GM23338 (cell line): ENCODE data around the gene CSH2. TPM values are rescaled to one million over a fixed set of nuclear protein-coding genes. Genes with fewer than 3 reads are reported as not detected.

Experiments used
- CREB1 ChIP-seq: fragments of 250-450 bp; sonication (Bioruptor Pico); IDR thresholded peaks from 2 replicates; pipeline ENCODE4 v1.5.0; 2020; ENCODE audit warnings: low read depth, mild to moderate bottlenecking, moderate library complexity
- ETS1 ChIP-seq: IDR thresholded peaks from 2 replicates; pipeline ENCODE4 v1.6.1; 2016; ENCODE audit warnings: antibody characterized with exemption
- EZH2 ChIP-seq: fragments of 200-600 bp; sonication (generic); IDR thresholded peaks from one replicate; pipeline ENCODE4 v1.8.0; 2017; ENCODE audit warnings: antibody characterized with exemption, mild to moderate bottlenecking, low read depth; ENCODE audit not compliant: unreplicated experiment
- EZH2phosphoT487 ChIP-seq: fragments of 200-600 bp; sonication (generic); IDR thresholded peaks from one replicate; pipeline ENCODE4 v1.8.1; 2018; ENCODE audit warnings: antibody characterized with exemption; ENCODE audit not compliant: unreplicated experiment
- JUNB ChIP-seq: IDR thresholded peaks from one replicate; pipeline ENCODE4 v1.6.1; 2016; ENCODE audit warnings: antibody characterized with exemption; ENCODE audit not compliant: unreplicated experiment
- NANOG ChIP-seq: IDR thresholded peaks from 2 replicates; pipeline ENCODE4 v1.6.1; 2016; ENCODE audit warnings: antibody characterized with exemption, borderline replicate concordance
- REST ChIP-seq: IDR thresholded peaks from one replicate; pipeline ENCODE4 v1.6.1; 2018; ENCODE audit warnings: antibody characterized with exemption; ENCODE audit not compliant: unreplicated experiment
- STAT1 ChIP-seq: IDR thresholded peaks from one replicate; pipeline ENCODE4 v1.6.1; 2016; ENCODE audit warnings: antibody characterized with exemption; ENCODE audit not compliant: unreplicated experiment
- ZNF114 ChIP-seq: fragments of 250-450 bp; sonication (Bioruptor Pico); IDR thresholded peaks from 2 replicates; pipeline ENCODE4 v1.5.0; 2020; ENCODE audit warnings: mild to moderate bottlenecking, moderate library complexity
- ZNF331 ChIP-seq: fragments of 250-450 bp; sonication (Bioruptor Pico); IDR thresholded peaks from 2 replicates; pipeline ENCODE4 v1.5.0; 2020; ENCODE audit warnings: low read depth, mild to moderate bottlenecking, moderate library complexity
- ZNF462 ChIP-seq: fragments of 250-450 bp; sonication (Bioruptor Pico); IDR thresholded peaks from 2 replicates; pipeline ENCODE4 v1.5.0; 2020; ENCODE audit warnings: mild to moderate bottlenecking, moderate library complexity
- polyA plus RNA-seq: library from polyadenylated mRNA; unstranded; fragments of >200 nt; fragmentation: Nextera tagmentation; extraction: Ambion mirVana; gene quantifications from 2 replicates; pipeline ENCODE4 v1.2.1, GENCODE V29; 2016
- total RNA-seq: library from RNA; depleted of rRNA; stranded (reverse); fragments of >200 nt; shearing (Covaris generic); gene quantifications from 2 replicates; pipeline ENCODE4 v1.2.3, GENCODE V29; 2014

The CSH2 gene
- total and polyA plus RNA-seq, 2 experiments from 2014 or later, result 0.37 TPM; not detected in 1

- TF ChIP-seq ZNF462 (CRISPR knock-in tag) (no peak), EZH2 (no peak), NANOG (no peak), EZH2phosphoT487 (no peak), REST (no peak), ZNF114 (no peak), STAT1 (no peak), ZNF331 (CRISPR knock-in tag) (no peak), JUNB (no peak), CREB1 (CRISPR knock-in tag) (no peak), ETS1 (no peak)
Measured at GRCh38 chr17:63826468-63827001, 46.9 kb downstream of the CSH2 start (continued).
